Astrocyte (in vitro differentiated cells and primary cell): ENCODE measurements around the gene MYBL2. TPM values are rescaled to one million over a fixed set of nuclear protein-coding genes. Genes with fewer than 3 reads are reported as not detected.

Experiments
- DNase-seq: peaks from one replicate; pipeline ENCODE4 v3.0.0-alpha.2; 2010; ENCODE audit warnings: low read depth
- FAIRE-seq: peaks from 2 replicates; lab custom pipeline; 2011; peaks lifted over from hg19 to GRCh38; lab: Jason Lieb, UNC
- H2AFZ ChIP-seq: 2 replicates; pipeline ENCODE4 v1.6.0; 2012; ENCODE audit warnings: low read depth, low read length, inconsistent platforms
- H3K27ac ChIP-seq: 2 replicates; pipeline ENCODE4 v1.5.1; 2011; ENCODE audit warnings: low read depth, low read length, inconsistent platforms
- H3K27me3 ChIP-seq: 2 replicates; pipeline ENCODE4 v1.6.0; 2011; ENCODE audit warnings: low read length, inconsistent platforms; ENCODE audit not compliant: insufficient read depth
- H3K36me3 ChIP-seq: 2 replicates; pipeline ENCODE4 v1.5.1; 2011; ENCODE audit warnings: low read length, inconsistent platforms; ENCODE audit not compliant: insufficient read depth
- H3K4me1 ChIP-seq: 2 replicates; pipeline ENCODE4 v1.5.1; 2011; ENCODE audit warnings: low read length, inconsistent platforms; ENCODE audit not compliant: insufficient read depth
- H3K4me2 ChIP-seq: 2 replicates; pipeline ENCODE4 v1.6.0; 2012; ENCODE audit warnings: low read length, inconsistent platforms
- H3K4me3 ChIP-seq: 2 replicates; pipeline ENCODE4 v1.5.1; 2011; ENCODE audit warnings: low read depth, mild to moderate bottlenecking, low read length, inconsistent platforms; ENCODE audit not compliant: insufficient read depth
- H3K79me2 ChIP-seq: 2 replicates; pipeline ENCODE4 v1.6.0; 2012; ENCODE audit warnings: mild to moderate bottlenecking, low read length, inconsistent platforms; ENCODE audit not compliant: insufficient read depth
- H3K9ac ChIP-seq: 2 replicates; pipeline ENCODE4 v1.6.0; 2012; ENCODE audit warnings: mild to moderate bottlenecking, low read length, inconsistent platforms
- H3K9me3 ChIP-seq: 2 replicates; pipeline ENCODE4 v1.5.1; 2012; ENCODE audit warnings: low read depth, mild to moderate bottlenecking, low read length, inconsistent platforms; ENCODE audit not compliant: insufficient read depth
- H4K20me1 ChIP-seq: 2 replicates; pipeline ENCODE4 v1.6.0; 2012; ENCODE audit warnings: low read length, inconsistent platforms; ENCODE audit not compliant: insufficient read depth
- H3K27ac Mint-ChIP-seq: one replicate; pipeline ENCODE4 v1.8.0; 2021; ENCODE audit warnings: mild to moderate bottlenecking, mixed read lengths; ENCODE audit not compliant: unreplicated experiment
- H3K27me3 Mint-ChIP-seq: one replicate; pipeline ENCODE4 v1.8.0; 2021; ENCODE audit warnings: low read depth, mixed read lengths; ENCODE audit not compliant: unreplicated experiment
- H3K36me3 Mint-ChIP-seq: one replicate; pipeline ENCODE4 v1.8.0; 2021; ENCODE audit warnings: low read depth, mixed read lengths; ENCODE audit not compliant: unreplicated experiment
- H3K4me1 Mint-ChIP-seq: one replicate; pipeline ENCODE4 v1.8.0; 2021; ENCODE audit warnings: low read depth, mixed read lengths; ENCODE audit not compliant: unreplicated experiment
- H3K4me3 Mint-ChIP-seq: one replicate; pipeline ENCODE4 v1.8.0; 2021; ENCODE audit warnings: mild to moderate bottlenecking, moderate library complexity, mixed read lengths; ENCODE audit not compliant: unreplicated experiment
- H3K9me3 Mint-ChIP-seq: one replicate; pipeline ENCODE4 v1.8.0; 2021; ENCODE audit warnings: mild to moderate bottlenecking, mixed read lengths; ENCODE audit not compliant: unreplicated experiment
- EZH2 ChIP-seq: IDR thresholded peaks from 2 replicates; pipeline ENCODE4 v1.6.1; 2012; ENCODE audit warnings: mild to moderate bottlenecking, low read length, inconsistent platforms; ENCODE audit not compliant: insufficient read depth
- total RNA-seq: library from RNA; stranded (reverse); gene quantifications from 2 replicates; pipeline ENCODE4 v1.2.1, GENCODE V29; 2021
- TF ChIP-seq, protein P1 (sequence below): IDR thresholded peaks from 2 replicates; pipeline ENCODE4 v1.5.1; 2011; ENCODE audit warnings: low read depth, mild to moderate bottlenecking, inconsistent platforms, low read length, moderate library complexity; ENCODE audit not compliant: insufficient read depth

MYBL2 gene
- total RNA-seq, 1 donor from 2014 or later, result 6.2 TPM

DNA sequence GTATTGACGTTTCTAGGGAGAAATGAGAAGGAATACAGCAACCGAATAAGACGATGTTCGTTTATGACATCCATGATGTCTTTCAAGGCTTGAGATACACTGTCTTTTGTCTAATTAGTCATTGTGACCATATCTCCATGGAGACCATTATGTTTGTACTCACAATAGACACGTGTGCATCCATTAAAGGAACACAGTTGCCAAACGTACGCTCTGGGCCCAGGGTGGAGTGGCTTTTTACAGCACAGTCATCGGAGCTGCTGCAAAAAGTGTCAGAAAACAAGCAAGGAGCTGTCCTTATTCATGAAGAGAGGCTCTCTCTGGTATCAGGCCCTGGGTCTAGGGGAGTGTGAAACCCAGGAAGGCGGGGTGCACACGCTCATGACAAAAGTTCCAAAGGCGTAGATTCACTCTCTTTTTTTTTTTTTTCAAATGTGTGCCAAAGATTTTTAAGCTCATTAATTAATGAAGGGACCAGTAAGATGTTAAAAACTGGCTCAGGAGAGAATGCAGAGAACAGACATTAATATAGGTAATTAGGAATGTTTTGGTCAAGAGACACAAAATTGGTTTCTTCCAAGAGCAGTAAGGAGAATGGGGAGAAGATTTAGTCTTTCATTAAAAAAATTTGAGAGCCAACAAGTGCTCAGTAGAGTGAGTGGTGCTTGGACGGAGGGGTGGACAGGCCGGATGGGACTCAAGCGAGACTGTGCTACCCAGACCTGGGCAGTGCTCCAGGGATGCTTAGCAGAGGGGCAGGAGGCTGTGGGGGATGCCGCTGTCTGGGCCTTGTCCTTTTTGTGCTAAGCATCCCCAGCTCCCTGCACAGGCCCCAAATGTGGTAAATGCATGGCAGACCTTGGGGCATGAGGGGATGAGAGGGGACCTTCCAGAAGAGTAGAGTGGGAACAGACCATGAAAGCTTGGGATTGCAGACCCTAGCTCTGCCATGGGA, 94.7 kb downstream of the MYBL2 start:
- DNase-seq (peak; percentile 28), FAIRE-seq (no peak)
- Histone ChIP-seq H3K27ac (no peak overlapping the region), H3K4me2 (no peak overlapping the region), H3K9me3 (no peaks in the 10 kb centered on the region), H3K4me3 (no peak overlapping the region), H3K36me3 (no peaks in the 10 kb centered on the region), H3K79me2 (no peaks in the 10 kb centered on the region), H3K4me1 (peaks cover 4% of the 10 kb centered on the region), H4K20me1 (no peaks in the 10 kb centered on the region), H3K9ac (no peak overlapping the region), H3K27me3 (peaks cover 7% of the 10 kb centered on the region), H2AFZ (no peak overlapping the region)
- Mint-ChIP-seq H3K9me3 (no peaks in the 10 kb centered on the region), H3K27me3 (peaks cover 37% of the 10 kb centered on the region), H3K27ac (no peak overlapping the region), H3K36me3 (no peaks in the 10 kb centered on the region), H3K4me1 (no peaks in the 10 kb centered on the region), H3K4me3 (no peak overlapping the region)
- TF ChIP-seq, protein P1, sequence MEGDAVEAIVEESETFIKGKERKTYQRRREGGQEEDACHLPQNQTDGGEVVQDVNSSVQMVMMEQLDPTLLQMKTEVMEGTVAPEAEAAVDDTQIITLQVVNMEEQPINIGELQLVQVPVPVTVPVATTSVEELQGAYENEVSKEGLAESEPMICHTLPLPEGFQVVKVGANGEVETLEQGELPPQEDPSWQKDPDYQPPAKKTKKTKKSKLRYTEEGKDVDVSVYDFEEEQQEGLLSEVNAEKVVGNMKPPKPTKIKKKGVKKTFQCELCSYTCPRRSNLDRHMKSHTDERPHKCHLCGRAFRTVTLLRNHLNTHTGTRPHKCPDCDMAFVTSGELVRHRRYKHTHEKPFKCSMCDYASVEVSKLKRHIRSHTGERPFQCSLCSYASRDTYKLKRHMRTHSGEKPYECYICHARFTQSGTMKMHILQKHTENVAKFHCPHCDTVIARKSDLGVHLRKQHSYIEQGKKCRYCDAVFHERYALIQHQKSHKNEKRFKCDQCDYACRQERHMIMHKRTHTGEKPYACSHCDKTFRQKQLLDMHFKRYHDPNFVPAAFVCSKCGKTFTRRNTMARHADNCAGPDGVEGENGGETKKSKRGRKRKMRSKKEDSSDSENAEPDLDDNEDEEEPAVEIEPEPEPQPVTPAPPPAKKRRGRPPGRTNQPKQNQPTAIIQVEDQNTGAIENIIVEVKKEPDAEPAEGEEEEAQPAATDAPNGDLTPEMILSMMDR, result no peak
- TF ChIP-seq EZH2, result no peak

DNA sequence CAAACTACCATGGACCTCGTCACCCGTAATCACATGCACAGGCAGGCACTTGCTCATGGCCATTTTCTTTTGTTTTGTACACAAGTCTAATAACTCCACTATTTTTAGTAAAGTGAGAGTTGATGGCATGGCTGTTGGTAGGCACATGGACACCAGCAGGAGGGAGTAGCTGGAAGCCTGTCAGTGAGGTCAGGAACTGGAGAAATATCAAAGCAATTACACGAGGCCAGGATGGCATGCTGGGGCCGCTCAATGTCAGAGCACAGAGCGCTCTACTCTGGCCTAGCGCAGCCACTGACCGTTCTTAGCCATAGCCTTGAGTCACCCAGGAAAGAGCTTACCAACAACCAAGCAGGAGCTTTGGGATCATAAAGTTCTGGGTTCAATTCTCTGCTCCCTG, 96.0 kb downstream of the MYBL2 start:
- Mint-ChIP-seq H3K27me3 (peaks cover 48% of the 10 kb centered on the region), H3K4me3 (no peak overlapping the region), H3K36me3 (no peaks in the 10 kb centered on the region), H3K4me1 (no peaks in the 10 kb centered on the region), H3K9me3 (no peaks in the 10 kb centered on the region), H3K27ac (no peak overlapping the region)
- Histone ChIP-seq H4K20me1 (no peaks in the 10 kb centered on the region), H3K9me3 (no peaks in the 10 kb centered on the region), H3K4me3 (no peak overlapping the region), H3K4me2 (no peak overlapping the region), H3K27ac (no peak overlapping the region), H2AFZ (no peak overlapping the region), H3K9ac (no peak overlapping the region), H3K36me3 (no peaks in the 10 kb centered on the region), H3K79me2 (no peaks in the 10 kb centered on the region), H3K4me1 (peaks cover 4% of the 10 kb centered on the region), H3K27me3 (peaks cover 17% of the 10 kb centered on the region)
- FAIRE-seq (no peak), DNase-seq (no peak)
- TF ChIP-seq, protein P1, result no peak
- TF ChIP-seq EZH2, result no peak

DNA sequence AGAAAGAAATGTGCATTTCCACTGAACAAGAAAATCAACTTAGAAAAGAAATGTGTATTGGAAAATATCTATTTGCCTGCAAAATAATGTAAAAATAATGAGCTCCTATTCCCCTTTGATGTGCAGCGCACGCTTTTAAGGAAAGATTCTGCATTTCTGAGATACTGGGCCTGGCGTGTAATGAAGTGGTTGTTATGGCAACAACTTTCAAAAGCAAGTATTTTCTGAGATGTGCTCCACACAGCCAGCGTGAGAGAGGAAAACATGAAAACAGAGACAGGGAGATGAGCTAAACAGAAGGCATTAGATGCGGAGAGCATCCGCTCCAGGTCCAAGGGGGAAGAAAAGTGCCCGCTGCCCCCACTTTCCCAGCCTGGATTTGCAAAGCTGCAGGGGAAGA, 99.0 kb downstream of the MYBL2 start:
- no peaks in the 10 kb centered on the region for H3K36me3 ChIP-seq
- no peaks in the 10 kb centered on the region for H3K36me3 Mint-ChIP-seq
- no peak overlapping the region for H3K4me2 ChIP-seq
- no peaks in the 10 kb centered on the region for H3K4me1 Mint-ChIP-seq
- FAIRE-seq (no peak), DNase-seq (no peak)
- peaks cover 4% of the 10 kb centered on the region for H3K4me1 ChIP-seq
- no peak overlapping the region for H3K4me3 Mint-ChIP-seq
- peaks cover 40% of the 10 kb centered on the region for H3K27me3 Mint-ChIP-seq
- H3K79me2 ChIP-seq, result no peaks in the 10 kb centered on the region
- H4K20me1 ChIP-seq, result no peaks in the 10 kb centered on the region
- H3K27me3 ChIP-seq, result peaks cover 17% of the 10 kb centered on the region
- H3K9me3 Mint-ChIP-seq, result no peaks in the 10 kb centered on the region
- H2AFZ ChIP-seq, result no peak overlapping the region
- H3K27ac ChIP-seq, result no peak overlapping the region
- H3K4me3 ChIP-seq, result no peak overlapping the region
- H3K27ac Mint-ChIP-seq, result no peak overlapping the region
- TF ChIP-seq EZH2, result no peak
- TF ChIP-seq, protein P1, result no peak
- no peak overlapping the region for H3K9ac ChIP-seq
- no peaks in the 10 kb centered on the region for H3K9me3 ChIP-seq
